K562 treated with DMSO at 1 percent for 48 hours (cell line): ENCODE measurements around the gene STRA8. TPM values are rescaled to one million over a fixed set of nuclear protein-coding genes. Genes with fewer than 3 reads are reported as not detected.

Experiments used
- total RNA-seq: library from RNA; unstranded; fragments of 300-600 nt; gene quantifications from 2 replicates; pipeline ENCODE4 v1.2.3, GENCODE V29; 2022; ENCODE audit warnings: low replicate concordance; ENCODE audit errors: extremely low read depth

The STRA8 gene, protein sequence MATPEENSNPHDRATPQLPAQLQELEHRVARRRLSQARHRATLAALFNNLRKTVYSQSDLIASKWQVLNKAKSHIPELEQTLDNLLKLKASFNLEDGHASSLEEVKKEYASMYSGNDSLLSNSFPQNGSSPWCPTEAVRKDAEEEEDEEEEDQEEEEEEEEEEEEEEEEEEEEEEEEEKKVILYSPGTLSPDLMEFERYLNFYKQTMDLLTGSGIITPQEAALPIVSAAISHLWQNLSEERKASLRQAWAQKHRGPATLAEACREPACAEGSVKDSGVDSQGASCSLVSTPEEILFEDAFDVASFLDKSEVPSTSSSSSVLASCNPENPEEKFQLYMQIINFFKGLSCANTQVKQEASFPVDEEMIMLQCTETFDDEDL
- not detected in 2 replicates for total RNA-seq

DNA sequence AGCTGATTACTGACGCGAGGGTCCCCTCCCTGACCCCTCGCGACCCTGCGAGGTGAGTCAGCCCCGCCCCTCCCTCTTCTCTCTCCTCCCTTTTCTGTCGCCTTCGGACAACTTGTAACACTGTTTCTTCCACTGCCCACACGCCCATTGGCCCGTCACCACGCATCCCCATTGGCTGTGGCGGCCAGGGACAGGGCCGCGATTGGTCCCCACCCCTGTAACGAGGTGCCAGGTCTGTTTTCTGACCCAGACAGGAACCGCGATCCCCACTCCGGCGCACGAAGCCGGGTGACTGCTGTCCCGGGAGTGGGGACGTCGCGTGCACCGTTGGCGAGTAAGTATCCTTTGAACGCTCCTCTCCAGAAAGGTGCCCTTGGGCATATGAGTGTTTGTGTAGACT, at the start of gene STRA8:
Gene STRA8, plus strand, starts transcription at position 269 of the 400 bp plus-strand sequence. CDS start 6,687 bp downstream, outside the sequence.

DNA sequence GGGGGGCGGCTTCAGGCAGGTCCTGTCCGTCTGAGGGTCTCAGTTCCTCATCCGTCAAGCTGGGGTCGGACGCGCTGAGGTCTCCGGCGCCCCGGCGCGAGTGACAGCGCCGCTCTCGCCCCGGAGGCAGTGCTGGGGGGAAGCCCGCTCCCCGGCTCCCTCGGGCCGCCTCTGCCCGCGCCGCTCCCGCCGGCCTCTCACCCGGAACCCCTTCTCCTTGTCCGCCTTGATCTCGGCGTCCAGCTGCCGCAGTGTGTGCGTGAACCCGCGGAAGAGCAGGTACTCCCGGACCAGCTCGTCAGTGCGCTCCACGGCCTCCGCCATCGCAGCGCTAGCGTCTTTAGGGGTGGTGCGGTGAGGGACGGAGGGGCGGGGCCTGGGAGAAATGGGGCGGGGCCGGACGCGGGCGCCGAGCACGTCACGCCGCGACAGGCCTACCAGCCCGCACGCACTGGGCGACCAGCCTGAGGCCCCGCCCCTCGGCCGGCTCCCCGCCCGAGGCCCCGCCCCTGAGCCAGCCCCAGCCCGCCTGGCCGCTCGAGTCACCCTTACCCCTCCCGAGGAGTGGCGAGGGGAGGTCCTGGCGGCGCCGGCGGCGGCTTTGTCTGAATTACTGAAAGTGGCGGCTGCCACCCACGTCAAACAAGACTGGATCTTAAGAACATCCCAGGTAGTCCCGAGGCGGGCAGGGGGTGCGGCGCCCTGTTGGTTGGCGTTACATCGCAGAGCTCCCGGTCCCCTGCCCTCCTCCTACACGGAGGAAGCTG, 22.3 kb upstream of the STRA8 start, which contains the start of gene WDR91:
Gene WDR91, minus strand, starts transcription at position 348 of the 767 bp plus-strand sequence. Its CDS starts 24 bp downstream, at position 324.

Other genes with a start within 250 kb of the STRA8 start
- gene AGBL3, start 247.3 kb upstream of the STRA8 start, total RNA-seq = not detected in 2 replicates
- gene TMEM140, start 85.8 kb upstream of the STRA8 start, total RNA-seq = not detected in 2 replicates
- not detected in 2 replicates for gene CYREN, start 63.1 kb upstream of the STRA8 start, total RNA-seq
- gene WDR91, start 22.3 kb upstream of the STRA8 start, total RNA-seq = not detected in 2 replicates